Nephron progenitor cell (in vitro differentiated cells): Measurements from ENCODE around the gene ABI1.
"Not testable (repeated sequence)": the region's sequence is repeated elsewhere in the genome, so short reads cannot be mapped to it uniquely, and the experiment has no call there.

Source experiments
- DNase-seq: peaks from one replicate; pipeline ENCODE4 v3.0.0; 2021
- H3K27ac Mint-ChIP-seq: 2 replicates; pipeline ENCODE4 v1.8.0; 2021; ENCODE audit warnings: mild to moderate bottlenecking, moderate library complexity, mixed read lengths
- H3K27me3 Mint-ChIP-seq: 2 replicates; pipeline ENCODE4 v1.8.0; 2021; ENCODE audit warnings: mild to moderate bottlenecking, low read depth, mixed read lengths; ENCODE audit not compliant: poor library complexity
- H3K36me3 Mint-ChIP-seq: 2 replicates; pipeline ENCODE4 v1.8.0; 2021; ENCODE audit warnings: low read depth, mixed read lengths
- H3K4me1 Mint-ChIP-seq: 2 replicates; pipeline ENCODE4 v1.8.0; 2021; ENCODE audit warnings: mixed read lengths
- H3K4me3 Mint-ChIP-seq: 2 replicates; pipeline ENCODE4 v1.8.0; 2021; ENCODE audit warnings: mild to moderate bottlenecking, moderate library complexity, mixed read lengths
- H3K9me3 Mint-ChIP-seq: 2 replicates; pipeline ENCODE4 v1.8.0; 2021; ENCODE audit warnings: mild to moderate bottlenecking, moderate library complexity, mixed read lengths
- CTCF ChIP-seq: fragments of 200-600 bp; sonication (generic); IDR thresholded peaks from 2 replicates; pipeline ENCODE4 v1.5.0; 2021; ENCODE audit warnings: antibody characterized with exemption

The ABI1 gene

GRCh38 chr10:26799342-26799741 is 61.4 kb downstream of the ABI1 start:
- no peak overlapping the region for H3K27ac Mint-ChIP-seq
- H3K36me3 Mint-ChIP-seq, result peaks cover 36% of the 10 kb centered on the region
- H3K4me1 Mint-ChIP-seq, result peaks cover 13% of the 10 kb centered on the region
- DNase-seq, result no peak
- no peak overlapping the region for H3K4me3 Mint-ChIP-seq
- H3K27me3 Mint-ChIP-seq, result no peaks in the 10 kb centered on the region
- H3K9me3 Mint-ChIP-seq, result peaks cover 38% of the 10 kb centered on the region
- TF ChIP-seq CTCF, result no peak

GRCh38 chr10:26798298-26798697 is 62.5 kb downstream of the ABI1 start:
- H3K27me3 Mint-ChIP-seq, result no peaks in the 10 kb centered on the region
- no peak overlapping the region for H3K4me3 Mint-ChIP-seq

GRCh38 chr10:26797340-26797739 is 63.4 kb downstream of the ABI1 start:
- Mint-ChIP-seq H3K27me3 (no peaks in the 10 kb centered on the region), H3K36me3 (peaks cover 40% of the 10 kb centered on the region), H3K4me3 (no peak overlapping the region), H3K4me1 (peaks cover 2% of the 10 kb centered on the region), H3K27ac (no peak overlapping the region), H3K9me3 (peaks cover 39% of the 10 kb centered on the region)
- TF ChIP-seq CTCF, result no peak
- no peak for DNase-seq

More at GRCh38 chr10:26798298-26798697, 62.5 kb downstream of the ABI1 start:
- Mint-ChIP-seq H3K9me3 (peaks cover 38% of the 10 kb centered on the region), H3K36me3 (peaks cover 36% of the 10 kb centered on the region), H3K27ac (no peak overlapping the region), H3K4me1 (peaks cover 10% of the 10 kb centered on the region)
- DNase-seq, result no peak
- no peak for TF ChIP-seq CTCF

- no peak for DNase-seq
Observed at GRCh38 chr10:26792758-26793495, 67.8 kb downstream of the ABI1 start.

GRCh38 chr10:26790221-26790995 is 70.3 kb downstream of the ABI1 start:
- H3K36me3 Mint-ChIP-seq, result peaks cover 47% of the 10 kb centered on the region
- no peak overlapping the region for H3K27ac Mint-ChIP-seq
- peaks cover 30% of the 10 kb centered on the region for H3K9me3 Mint-ChIP-seq
- no peaks in the 10 kb centered on the region for H3K27me3 Mint-ChIP-seq
- DNase-seq, result no peak
- H3K4me1 Mint-ChIP-seq, result peaks cover 7% of the 10 kb centered on the region
- no peak for TF ChIP-seq CTCF
- no peak overlapping the region for H3K4me3 Mint-ChIP-seq

More at GRCh38 chr10:26792758-26793495, 67.8 kb downstream of the ABI1 start:
- Mint-ChIP-seq H3K27ac (no peak overlapping the region), H3K36me3 (peaks cover 57% of the 10 kb centered on the region), H3K4me3 (no peak overlapping the region), H3K27me3 (no peaks in the 10 kb centered on the region), H3K9me3 (peaks cover 51% of the 10 kb centered on the region), H3K4me1 (no peaks in the 10 kb centered on the region)
- no peak for TF ChIP-seq CTCF

- not testable (repeated sequence) for H3K27ac Mint-ChIP-seq, H3K4me1 Mint-ChIP-seq, H3K27me3 Mint-ChIP-seq, H3K4me3 Mint-ChIP-seq, DNase-seq
- Mint-ChIP-seq H3K36me3 (peaks cover 41% of the 10 kb centered on the region), H3K9me3 (peaks cover 24% of the 10 kb centered on the region)
Observed at GRCh38 chr10:26789779-26790178, 71.0 kb downstream of the ABI1 start.
